22Rv1 (cell line): Measurements from ENCODE around the gene CCDC86.

Experiments used
- H3K27ac ChIP-seq: fragments of 450-650 bp; 2 replicates; pipeline ENCODE4 v1.5.1; 2017
- CTCF ChIP-seq: fragments of 450-650 bp; IDR thresholded peaks from 2 replicates; pipeline ENCODE4 v1.5.1; 2017; ENCODE audit warnings: mild to moderate bottlenecking
- ZFX ChIP-seq: fragments of 450-650 bp; IDR thresholded peaks from 2 replicates; pipeline ENCODE4 v1.6.1; 2017; ENCODE audit warnings: antibody characterized with exemption, borderline replicate concordance

The CCDC86 gene

GRCh38 chr11:60860943-60861342, 19.0 kb downstream of the CCDC86 start:
- no peak for TF ChIP-seq ZFX
- no peak for TF ChIP-seq CTCF
- H3K27ac ChIP-seq = no peak overlapping the region

GRCh38 chr11:60862171-60862570, 20.3 kb downstream of the CCDC86 start:
- no peak for TF ChIP-seq CTCF
- TF ChIP-seq ZFX = no peak
- no peak overlapping the region for H3K27ac ChIP-seq

- H3K27ac ChIP-seq = no peak overlapping the region
- TF ChIP-seq CTCF (no peak), ZFX (no peak)
These were observed 21.9 kb downstream of the CCDC86 start for GRCh38 chr11:60863550-60864521.

GRCh38 chr11:60864856-60865513, 23.1 kb downstream of the CCDC86 start:
- H3K27ac ChIP-seq = no peak overlapping the region

GRCh38 chr11:60866911-60867870, 25.3 kb downstream of the CCDC86 start, which contains the start of gene ZP1:
Gene ZP1 (plus strand): TSS chr11:60867542. CDS start chr11:60867562, 20 bp downstream.
- no peak within 1 kb of the TSS for H3K27ac ChIP-seq
- TF ChIP-seq CTCF (no peak), ZFX (no peak)

More at GRCh38 chr11:60864856-60865513, 23.1 kb downstream of the CCDC86 start:
- TF ChIP-seq CTCF = no peak
- TF ChIP-seq ZFX = no peak

- H3K27ac ChIP-seq = no peak overlapping the region
- TF ChIP-seq CTCF (no peak), ZFX (no peak)
These were observed 26.2 kb downstream of the CCDC86 start for GRCh38 chr11:60867871-60868681.
